HG03280 (cell line): ENCODE results near the gene RPRML.
"Not testable (repeated sequence)": the region's sequence is repeated elsewhere in the genome, so short reads cannot be mapped to it uniquely, and the experiment has no call there.

Experiments used
- ATAC-seq: cut with Tn5 transposase; IDR thresholded peaks from one replicate; pipeline ENCODE4 v1.9.1; 2021; ENCODE audit warnings: mild to moderate bottlenecking, moderate library complexity; ENCODE audit not compliant: unreplicated experiment

The RPRML gene

GRCh38 chr17:46979147-46979863, at the start of gene RPRML:
Gene RPRML (minus strand): TSS chr17:46979253. CDS start chr17:46979007, 246 bp downstream.
- no peak for ATAC-seq

DNA sequence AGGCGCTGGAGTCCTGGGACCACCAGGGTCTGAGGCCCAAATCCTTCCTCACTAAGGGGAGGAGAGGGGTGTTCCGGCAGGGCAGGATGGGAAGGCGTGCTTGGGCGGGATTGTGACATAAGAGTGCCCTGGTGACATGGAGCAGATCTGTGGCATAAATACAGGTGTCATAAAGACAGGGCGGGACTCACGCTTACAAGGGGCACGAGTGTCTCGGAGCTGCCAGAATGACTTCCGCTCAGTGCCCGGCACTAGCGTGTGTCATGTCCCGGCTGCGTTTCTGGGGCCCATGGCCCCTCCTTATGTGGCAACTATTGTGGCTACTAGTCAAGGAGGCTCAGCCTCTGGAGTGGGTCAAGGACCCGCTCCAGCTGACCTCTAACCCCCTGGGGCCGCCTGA, 37.9 kb upstream of the RPRML start:
- ATAC-seq = not testable (repeated sequence)

GRCh38 chr17:47013341-47013740, 34.3 kb upstream of the RPRML start:
- no peak for ATAC-seq

GRCh38 chr17:47012457-47012856, 33.4 kb upstream of the RPRML start:
- no peak for ATAC-seq

GRCh38 chr17:47009759-47010594, 30.9 kb upstream of the RPRML start:
- ATAC-seq = no peak

- no peak for ATAC-seq
These were observed 25.9 kb upstream of the RPRML start for GRCh38 chr17:47004906-47005305.

- not testable (repeated sequence) for ATAC-seq
These were observed 24.8 kb upstream of the RPRML start for GRCh38 chr17:47003864-47004263.

DNA sequence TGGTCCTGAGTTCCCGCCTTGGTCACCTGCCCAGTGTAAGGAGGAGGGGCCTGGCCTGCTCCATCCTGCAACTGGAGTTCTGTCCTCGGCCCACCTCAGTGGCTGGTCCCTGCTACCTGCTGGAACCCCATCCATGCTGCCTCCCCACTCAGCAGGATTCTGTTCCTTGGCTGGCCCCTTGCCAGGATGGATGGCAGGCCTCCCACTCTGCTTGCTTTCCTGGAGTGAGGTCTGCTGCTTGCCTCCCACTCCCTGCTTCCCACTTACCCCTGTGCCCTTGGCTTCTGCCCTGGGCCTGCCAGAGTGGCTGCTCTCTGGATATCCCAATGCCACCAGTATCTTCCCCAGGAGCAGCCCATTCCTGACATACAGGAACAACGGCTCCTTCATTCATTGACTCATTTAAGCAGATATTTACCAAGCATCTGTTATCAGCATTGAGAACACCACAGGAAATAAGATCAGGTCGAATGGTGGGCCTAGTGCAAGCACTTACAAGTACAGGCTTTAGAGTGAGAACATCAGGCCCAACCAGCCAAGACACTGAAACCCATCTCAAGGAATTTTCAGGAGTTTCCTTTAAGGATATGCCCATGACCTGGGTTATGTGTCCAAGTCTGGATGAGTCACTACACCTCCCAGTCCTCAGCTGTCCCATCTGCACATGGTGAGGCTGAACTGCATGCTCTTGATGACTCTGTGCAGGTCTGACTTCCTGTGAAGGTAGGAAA, 17.0 kb upstream of the RPRML start:
- no peak for ATAC-seq

- ATAC-seq = no peak
These were observed 15.9 kb upstream of the RPRML start for GRCh38 chr17:46994993-46995392.

- no peak for ATAC-seq
These were observed 12.6 kb upstream of the RPRML start for GRCh38 chr17:46991617-46992016.

GRCh38 chr17:46989637-46990431, 10.8 kb upstream of the RPRML start:
- no peak for ATAC-seq

GRCh38 chr17:46987927-46988326, 8.9 kb upstream of the RPRML start:
- ATAC-seq = not testable (repeated sequence)

- no peak for ATAC-seq
These were observed 7.3 kb upstream of the RPRML start for GRCh38 chr17:46986366-46986765.

DNA sequence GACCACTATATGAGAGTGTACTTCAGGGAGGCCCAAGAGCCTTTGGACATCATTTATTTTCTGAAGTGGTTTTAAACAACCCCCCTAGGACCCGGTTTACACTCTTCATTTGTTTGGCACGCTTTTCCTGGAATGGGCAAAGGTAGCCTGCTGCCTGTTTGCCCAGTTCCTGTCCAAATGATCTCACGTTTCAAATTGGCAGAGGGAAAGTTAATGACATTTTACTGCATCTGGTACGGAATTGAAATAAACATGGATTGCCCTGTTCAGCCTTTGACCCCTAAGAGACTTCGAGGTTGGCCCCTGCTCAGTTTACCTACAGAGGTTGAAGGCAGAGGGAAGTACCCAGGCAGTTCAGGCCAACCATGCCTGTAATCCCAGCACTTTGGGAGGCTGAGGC, 5.8 kb upstream of the RPRML start:
- ATAC-seq = no peak

DNA sequence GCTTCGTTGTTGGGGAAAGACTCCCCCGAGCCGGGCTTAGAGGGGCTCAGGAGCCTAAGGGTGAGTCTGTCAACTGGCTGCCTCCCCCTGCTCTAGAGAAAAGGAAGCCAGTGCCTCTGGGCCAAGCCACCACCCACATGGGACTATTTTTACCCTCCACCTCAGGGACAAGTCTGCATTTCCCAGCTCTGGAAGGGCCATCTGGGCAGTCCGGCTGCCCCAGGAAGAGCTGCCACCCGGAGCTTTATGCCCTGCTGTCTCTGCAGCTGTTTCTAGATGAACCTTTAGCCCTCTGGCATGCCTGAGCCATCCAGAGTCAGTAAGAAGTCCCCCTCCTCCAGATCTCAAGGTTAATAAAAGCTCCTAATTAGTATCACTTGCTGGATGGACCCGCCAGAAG, 5.3 kb upstream of the RPRML start:
- ATAC-seq = no peak

- no peak for ATAC-seq
These were observed 4.7 kb upstream of the RPRML start for GRCh38 chr17:46983782-46984181.

- ATAC-seq = no peak
These were observed 3.5 kb upstream of the RPRML start for GRCh38 chr17:46982577-46982976.

GRCh38 chr17:46978489-46979146, 435 bp downstream of the RPRML start:
- no peak for ATAC-seq

- no peak for ATAC-seq
These were observed 1.1 kb downstream of the RPRML start for GRCh38 chr17:46977750-46978488.

DNA sequence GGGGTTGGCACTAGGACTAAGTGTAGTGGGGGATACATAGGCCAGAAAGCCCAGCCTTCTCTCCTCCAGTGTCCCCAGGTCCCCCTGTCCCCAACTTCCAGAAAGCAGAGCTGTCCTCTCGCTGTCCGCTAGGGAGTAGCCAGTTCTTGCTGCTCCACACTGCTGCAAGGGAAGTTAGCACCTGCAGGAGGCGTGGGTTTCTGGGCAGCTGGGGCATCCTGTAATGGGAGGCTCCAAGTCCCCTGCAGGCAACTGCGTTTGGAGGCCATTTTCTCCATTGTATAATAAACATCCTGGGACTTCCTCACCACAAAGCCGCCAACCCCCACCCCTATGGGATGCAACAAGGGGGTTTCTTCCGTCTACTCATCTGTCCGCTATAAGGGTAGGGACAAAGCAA, 1.7 kb downstream of the RPRML start:
- no peak for ATAC-seq
